Loucy (cell line): ENCODE data around the gene BLACAT1.

Source experiments
- CTCF ChIP-seq: fragments of 200-600 bp; sonication (generic); conservative IDR thresholded peaks from 2 replicates; pipeline ENCODE4 v1.5.1; 2014; ENCODE audit warnings: mild to moderate bottlenecking, antibody characterized with exemption, low read length
- EZH2phosphoT487 ChIP-seq: fragments of 200-600 bp; IDR thresholded peaks from 2 replicates; pipeline ENCODE4 v1.6.1; 2018; ENCODE audit warnings: antibody characterized with exemption, mild to moderate bottlenecking, moderate library complexity, borderline replicate concordance

- TF ChIP-seq CTCF (no peak), EZH2phosphoT487 (no peak)
Observed at GRCh38 chr1:205458777-205459566, 3.1 kb upstream of the BLACAT1 start.
